GM18907 (cell line): Measurements from ENCODE around the gene SUN2.

Source experiments
- ATAC-seq: cut with Tn5 transposase; IDR thresholded peaks from one replicate; pipeline ENCODE4 v1.9.1; 2021; ENCODE audit warnings: mild to moderate bottlenecking, moderate library complexity; ENCODE audit not compliant: unreplicated experiment

The SUN2 gene

DNA sequence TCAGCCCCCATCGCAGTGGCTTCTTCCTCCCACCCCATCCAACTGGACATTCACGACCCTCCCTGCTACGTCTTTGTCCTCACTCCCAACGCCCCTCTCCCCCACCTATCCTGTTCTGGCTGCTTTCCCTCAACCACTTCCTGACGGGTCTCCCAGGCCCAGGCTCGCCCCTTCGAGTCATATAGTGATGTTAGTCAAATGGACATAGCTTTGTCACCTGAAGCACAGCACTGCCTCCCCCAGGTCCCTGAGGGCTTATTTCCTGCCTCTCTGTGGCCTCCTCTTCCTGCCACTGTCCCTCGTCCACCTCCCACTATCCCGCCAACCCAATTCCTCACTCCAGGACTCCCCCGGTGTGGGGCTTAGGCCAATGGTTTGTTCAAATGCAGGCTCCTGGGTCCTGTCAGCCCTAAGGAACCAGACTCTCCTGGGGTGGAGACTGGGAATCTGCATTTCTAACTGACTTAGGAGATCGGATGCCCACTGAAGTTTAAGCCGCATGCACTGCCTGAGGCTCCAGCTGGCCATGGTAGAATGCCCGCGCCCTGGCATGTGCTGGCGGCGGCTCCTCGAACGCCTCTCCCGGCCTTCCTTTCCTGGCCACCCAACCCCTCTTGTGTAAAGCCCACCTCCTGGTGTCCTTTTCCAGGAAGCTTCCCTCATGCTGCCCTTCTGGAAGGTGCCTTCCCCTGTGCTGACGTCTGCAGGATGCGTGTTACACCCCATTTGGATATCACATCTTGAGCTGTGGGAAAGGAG lies 18.3 kb downstream of the SUN2 start:
- ATAC-seq, result no peak

DNA sequence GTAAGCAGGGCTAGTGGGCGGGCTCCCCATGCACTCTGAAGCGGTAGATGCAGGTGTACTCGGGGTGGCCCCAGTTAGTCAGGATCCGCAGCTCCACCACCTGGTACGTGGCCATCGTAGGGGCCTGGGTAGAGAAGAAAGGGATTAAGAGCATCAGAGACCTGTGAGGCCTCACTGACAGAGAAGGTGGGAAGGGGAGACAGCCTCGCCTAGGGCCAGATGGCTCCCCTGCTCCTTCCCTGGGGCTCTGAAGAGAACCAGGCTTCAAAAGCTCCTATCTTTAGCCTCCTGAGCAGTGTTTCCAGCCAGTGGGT lies 19.6 kb downstream of the SUN2 start:
- ATAC-seq, result no peak

DNA sequence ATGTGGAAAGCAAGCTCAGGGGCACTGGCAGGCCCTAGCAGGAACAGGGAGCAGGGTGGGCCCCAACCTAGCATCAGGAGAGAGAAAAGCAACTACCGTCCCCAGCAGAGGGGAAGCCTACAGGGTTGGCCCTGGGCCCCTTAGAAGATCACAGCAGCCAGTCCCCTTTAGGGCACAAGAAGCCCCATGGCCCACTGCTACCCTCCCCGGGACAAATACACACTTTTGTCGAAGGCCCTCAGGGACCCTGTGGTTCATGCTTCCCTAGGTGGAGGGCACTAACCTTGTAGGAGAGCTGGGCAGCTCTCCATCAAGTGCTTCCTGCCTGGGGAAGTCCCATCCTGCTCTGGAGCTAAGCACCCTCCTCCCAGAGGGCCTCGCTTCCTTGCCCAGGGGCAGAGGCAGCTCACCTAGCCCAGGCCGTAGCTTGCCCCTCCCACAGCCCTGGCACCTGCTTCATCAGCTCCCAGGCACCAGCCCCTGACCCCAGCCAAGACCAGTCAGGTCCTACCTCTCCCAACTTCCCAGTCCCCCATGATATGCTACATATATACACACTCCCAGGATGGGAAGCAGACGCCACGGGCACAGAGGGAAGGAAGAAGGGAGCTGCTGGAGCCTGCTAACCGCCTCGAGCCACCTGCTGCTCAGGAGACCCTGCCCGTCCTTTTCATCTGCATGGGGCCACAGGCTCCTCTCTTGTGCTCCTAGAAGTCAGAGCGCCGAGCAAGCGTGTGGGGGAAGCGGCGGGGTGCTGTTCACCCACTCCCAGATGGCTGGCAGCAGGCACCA lies 20.1 kb downstream of the SUN2 start:
- no peak for ATAC-seq

DNA sequence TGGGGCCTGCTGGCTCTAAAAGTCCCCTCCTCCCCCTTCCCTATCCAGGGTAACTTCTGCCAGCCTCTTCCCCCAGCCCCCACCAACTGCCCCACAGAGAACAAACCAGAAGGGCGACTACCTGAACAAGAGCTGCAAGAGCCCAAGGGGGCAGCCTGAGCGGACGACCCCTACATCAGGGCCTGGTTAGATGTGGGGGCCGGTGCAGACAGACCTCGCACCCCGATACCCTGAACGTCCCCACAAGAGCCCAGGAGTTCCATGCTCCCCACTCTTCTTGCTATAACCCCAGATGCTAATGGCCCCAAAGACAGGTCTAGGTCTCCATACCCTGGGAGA lies 20.7 kb downstream of the SUN2 start:
- ATAC-seq, result no peak

DNA sequence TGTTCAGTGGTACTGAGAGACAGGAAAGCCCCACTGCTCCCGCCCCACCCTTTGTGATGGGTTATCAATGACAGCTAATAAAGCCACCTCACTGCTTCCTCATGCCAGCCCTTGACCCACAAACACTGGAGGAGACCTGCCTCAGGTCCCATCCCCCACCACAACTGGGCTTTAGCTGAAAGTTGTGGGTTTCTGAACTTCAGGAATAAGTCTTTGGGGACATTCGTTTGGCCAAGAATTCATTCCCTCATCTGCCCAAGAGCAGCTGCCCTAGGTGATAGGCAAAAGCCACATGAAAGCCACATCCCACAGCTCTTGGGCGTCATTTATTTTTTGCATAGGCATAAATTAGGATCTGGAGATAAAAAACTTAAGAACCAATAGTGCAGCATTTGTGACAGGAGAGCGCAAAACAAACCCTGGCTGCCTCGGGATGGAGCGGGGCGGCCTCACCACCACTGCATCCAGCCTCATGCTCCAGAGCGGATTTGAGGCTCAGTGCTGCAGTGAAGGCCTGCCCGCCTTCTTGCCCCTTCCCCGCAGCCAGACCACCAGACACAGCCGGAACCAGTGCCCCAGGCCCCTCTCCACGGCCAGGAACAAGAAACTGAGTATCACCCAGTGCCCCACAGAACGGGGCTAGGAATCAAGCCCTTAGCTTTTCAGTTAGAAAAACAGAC lies 21.2 kb downstream of the SUN2 start:
- ATAC-seq, result no peak

DNA sequence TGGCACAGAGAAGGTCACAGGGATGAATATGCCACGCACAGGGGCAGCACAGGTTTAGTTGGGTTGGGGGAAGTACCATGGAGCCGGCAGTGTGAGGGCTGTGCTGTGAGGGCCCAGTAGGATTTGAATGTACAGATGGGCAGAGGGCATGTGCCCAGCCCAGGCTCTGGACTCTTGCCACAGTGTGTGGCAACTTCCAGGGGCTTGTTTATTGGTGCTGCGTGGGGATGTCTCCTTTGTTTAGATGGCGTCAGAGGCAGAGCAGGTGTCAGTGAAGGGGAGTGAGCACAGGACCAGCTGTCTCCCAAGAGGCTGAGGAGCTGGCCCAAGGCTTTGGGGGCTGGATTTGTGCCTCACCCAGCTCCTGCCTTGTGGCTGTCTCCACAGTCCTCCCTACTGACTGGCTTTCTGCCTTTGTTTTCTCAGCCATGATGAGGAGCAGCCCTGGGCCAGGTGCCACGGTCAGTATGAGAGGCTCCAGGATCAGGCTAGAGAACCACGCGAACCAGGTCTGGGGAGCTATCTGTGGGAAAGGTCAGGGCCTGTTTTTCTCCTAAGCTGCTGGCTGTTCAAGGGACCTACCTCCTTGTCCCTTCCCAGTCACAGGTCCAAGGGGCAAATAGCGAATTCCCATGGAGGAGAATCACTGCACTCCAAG lies 21.9 kb downstream of the SUN2 start:
- ATAC-seq, result no peak

DNA sequence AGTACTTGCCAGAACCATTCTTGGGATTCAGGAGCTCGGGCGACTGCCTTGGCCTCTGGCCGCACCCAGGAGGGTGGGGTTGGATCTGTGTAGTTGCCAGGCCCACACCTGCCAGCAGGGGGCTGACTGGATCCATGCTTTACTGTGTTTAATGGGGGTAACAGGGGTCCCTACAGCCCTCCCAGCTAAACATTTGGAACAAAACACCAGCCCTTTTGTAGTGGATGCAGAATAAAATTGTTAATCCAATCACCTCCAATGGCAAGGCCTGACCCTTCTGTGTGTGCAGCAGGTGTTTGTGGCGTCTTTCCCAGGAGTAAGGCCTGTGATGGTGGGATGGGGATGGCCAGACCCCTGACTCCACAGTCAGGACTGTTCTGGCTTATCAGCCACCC lies 22.5 kb downstream of the SUN2 start:
- no peak for ATAC-seq

DNA sequence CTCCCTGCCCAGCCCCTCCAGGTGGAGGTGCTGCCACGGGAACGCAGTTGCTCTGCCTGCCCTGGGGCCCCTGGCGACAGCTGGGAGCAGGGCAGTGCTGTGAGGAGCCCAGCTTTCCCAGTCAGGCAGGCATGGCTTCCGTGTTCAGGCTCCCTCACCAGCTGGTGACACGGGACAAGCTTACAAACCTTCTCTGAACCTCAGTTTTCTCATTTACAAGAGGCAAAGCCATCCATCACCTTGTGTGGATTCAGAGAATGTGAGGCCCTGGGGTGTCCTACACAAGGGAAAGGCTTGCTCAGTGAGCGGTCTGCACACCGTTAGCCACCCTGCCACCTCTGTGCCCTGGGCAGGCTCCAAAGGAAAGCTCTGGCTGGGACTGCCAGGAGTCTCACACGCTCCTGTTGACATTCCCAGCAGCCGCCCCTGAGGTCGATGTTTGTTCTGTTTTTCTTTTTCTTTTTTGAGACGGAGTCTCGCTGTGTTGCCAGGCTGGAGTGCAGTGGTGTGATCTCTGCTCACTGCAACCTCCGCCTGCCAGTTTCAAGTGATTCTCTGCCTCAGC lies 23.5 kb downstream of the SUN2 start:
- no peak for ATAC-seq

DNA sequence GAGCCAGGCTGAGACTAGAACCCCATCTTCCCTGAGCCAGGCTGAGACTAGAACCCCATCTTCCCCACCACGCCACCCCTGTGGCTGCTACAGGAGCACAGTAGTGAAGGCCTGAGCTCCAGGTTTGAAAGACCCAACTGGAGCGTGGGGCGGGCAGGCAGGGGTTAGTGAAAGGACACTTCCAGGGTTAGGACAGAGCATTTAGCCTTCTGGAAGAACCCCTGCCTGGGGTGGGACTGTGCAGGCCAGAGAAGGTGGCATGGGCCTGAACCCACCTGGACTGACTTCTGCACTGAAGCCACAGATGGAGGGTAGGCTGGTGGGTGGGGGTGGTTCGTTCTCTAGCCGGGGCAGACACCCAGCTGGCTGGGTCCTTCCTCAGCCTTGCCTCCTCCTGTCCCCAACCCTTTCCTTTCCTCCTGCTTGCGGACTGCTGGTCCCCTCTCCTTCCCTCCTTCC lies 24.1 kb downstream of the SUN2 start:
- ATAC-seq, result no peak

DNA sequence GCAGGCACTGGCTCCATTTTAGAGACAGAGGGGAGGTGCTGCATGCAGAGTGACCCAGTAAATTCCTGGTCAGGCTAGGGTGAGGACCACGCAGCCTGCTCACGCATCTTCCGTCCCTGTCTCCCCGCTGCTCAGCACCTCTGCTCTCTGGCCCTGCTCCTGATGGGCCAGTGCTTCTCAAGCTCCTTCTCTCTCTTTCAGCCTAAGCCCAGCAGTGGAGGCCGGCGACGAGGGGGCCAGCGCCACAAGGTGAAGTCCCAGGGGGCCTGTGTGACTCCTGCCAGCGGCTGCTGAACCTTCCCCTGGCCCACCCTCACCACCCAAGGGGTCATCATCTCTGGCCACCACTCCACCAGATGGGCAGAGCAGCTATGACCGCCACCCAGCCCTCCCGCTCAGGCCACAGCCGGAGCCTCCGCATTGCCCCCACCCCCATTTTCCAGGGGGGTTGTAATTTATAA lies 25.4 kb downstream of the SUN2 start:
- no peak for ATAC-seq

DNA sequence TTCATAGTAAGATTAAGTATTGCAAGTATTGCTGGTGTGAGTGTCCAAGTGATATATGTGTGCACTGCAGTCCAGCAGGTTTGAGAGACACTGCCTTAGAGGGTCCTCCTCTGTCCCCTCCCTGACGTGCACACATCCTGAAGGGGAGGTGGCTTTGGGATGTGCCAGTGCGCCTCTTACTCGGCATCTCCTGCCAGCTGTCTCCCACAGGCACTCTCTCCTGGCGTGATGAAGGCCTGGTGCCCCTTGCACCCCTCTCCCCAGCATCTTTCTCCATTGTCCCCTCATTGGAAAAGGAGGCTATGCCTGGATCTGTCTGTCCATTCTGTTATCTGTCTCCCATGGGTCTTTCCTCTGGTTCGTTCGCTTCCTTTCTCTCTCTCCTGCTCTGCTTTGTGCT lies 25.9 kb downstream of the SUN2 start:
- no peak for ATAC-seq

DNA sequence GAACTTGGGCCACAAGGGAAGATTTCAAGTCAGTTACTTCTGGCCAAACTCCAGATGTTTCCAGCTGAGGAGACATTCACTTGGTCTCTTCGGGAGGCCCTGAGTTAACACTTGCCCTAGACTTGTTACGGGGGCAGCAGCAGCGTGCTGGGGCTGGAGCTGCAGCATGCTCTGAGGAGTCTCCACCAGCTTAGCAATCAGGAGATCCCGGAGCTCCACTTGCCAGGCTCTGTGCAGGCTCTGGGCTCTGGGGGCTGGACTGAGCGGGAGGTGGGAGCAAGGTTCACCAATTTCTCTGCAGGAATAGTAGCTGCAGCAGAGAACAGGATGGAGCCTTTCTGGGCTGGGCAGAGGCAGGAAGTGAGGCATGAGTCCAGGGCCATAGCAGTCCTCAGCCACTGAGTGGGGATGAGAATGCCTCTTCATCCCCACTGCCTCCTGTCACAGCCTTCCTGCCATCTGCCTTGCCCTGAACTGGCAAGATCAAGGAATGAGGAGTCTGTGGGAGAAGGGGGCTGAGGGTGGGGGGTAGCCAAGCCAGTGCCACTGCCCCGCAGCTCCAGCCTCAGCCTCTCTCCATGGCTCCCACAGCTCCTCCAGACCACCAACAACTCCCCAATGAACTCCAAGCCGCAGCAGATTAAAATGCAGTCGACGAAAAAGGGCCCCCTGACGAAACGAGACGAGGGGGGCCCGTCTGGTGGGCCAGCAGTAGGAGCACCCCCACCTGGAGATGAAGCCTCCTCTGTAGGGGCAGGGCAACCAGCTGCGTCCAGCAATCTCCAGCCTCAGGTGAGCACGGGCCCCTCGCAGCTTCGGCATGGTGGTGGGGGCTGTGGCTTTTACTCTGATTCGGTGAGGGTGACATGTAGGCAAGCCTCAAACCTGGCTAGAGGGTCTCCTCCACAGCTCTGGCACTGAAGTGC lies 26.7 kb downstream of the SUN2 start:
- no peak for ATAC-seq

DNA sequence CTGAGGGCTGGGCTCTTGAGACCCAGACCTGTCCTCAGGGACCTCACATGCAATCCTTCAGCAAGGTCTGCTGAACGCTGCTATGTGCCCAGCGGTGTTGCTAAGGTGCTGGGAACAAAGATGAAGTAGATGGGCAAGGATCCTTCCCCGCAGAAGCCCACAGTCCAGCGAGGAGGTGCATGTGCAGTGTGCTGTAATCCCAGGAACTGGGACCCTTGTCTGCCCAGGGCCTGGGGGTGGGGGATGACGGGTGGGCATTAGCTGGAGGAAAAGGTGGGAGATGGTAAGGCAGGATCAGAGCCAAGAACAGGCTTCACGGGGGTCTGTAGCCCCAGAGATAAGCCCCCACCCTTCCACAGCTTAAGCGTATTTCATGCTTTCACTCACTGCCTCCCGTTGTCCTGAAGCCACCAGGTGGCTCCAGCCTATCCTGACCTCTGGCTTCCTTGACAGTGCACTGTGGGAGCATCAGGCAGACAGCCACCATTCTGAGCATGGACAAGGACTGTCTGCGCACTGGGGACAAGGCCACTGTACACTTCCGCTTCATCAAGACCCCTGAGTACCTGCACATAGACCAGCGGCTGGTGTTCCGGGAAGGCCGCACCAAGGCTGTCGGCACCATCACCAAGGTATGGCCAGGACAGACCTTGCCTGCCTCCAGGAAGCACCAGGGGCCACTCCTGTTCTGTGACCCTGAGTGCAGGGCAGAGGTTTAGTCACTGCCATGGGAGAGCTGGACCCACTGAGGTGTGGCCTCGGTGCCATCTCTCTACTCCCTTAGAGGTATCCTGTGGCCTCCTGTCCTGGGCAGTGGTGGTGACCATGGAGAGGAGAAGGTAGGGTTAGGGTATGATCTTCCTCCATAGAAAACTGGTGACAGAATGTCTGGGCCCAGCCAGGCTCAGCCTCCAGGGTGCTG lies 28.0 kb downstream of the SUN2 start:
- no peak for ATAC-seq

DNA sequence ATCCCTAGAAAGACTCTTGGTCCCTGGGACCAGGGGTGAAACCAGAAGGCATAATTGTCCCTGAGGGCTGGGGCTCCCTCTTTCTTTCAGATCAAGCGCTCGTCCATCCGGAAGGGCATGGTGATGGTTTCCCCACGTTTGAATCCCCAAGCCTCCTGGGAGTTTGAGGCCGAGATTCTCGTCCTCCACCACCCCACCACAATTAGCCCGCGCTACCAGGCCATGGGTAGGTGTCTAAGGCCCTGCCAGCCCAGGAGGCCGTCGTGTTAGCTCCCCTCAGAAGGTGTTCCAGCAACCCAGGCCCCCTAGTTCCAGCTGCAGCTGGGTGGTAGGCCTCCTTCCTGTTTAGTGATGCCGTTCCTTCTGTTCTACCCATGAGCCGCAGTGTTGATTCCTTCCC lies 28.7 kb downstream of the SUN2 start:
- no peak for ATAC-seq

DNA sequence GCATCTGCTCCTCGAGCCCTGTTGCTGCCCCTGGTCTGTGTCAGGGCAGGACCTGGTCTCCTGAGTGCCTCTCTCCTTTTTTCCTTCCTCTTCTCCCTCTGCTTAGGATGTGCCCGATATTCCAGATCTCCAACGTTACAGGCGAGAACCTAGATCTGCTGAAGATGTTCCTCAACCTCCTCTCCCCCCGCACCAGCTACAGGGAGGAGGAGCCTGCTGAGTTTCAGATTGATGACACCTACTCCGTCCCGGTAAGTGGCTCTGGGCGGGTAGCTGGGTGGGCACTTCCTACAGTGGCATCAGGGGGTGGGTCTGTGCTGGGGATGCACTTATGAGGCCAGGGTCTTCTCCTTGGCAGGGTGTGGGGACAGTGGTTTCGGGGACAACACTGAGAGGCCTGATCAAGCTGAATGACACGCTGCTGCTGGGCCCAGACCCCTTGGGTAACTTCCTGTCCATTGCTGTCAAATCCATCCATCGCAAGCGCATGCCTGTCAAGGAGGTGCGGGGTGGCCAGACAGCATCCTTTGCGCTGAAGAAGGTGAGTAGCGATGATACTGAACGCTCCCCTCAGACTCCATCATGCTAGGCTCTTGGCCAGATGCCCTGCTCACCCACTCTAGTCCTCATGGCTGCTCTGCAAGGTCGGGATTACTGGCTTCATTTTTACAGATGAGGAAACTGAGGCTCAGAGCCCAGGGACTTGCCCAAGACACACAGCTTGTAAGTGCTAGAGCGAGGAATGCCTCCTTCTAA lies 29.7 kb downstream of the SUN2 start:
- no peak for ATAC-seq

DNA sequence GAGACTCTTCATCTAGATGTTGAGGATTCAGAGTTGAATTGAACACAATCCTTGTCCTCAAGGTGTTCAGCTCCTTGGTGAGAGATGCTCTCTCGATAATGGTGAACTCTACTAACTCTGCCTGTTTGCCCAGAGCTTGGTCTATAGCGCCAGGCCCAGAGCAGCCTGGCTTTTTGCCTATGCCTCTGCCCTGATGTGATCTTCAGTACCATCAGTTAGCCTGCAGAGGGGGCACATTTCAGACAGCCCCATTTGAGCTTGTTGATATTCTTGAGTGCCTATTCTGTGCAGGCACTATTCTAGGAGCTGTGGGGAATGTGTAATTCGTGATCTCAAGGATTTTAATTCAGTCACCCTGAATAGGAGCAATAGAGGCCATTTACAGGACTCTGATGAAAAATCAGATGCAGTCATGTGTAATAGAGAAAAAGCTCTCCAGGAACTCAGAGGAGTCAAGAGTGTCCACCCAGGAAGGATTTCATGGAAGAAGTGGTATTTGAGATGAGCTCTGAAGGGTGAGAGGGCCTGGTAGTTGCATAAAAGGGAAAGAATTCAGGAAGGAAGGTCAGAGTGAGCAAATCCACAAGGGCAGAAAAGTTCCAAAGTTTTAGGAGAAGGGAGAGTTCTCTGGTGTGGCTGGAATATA lies 30.7 kb downstream of the SUN2 start:
- no peak for ATAC-seq

DNA sequence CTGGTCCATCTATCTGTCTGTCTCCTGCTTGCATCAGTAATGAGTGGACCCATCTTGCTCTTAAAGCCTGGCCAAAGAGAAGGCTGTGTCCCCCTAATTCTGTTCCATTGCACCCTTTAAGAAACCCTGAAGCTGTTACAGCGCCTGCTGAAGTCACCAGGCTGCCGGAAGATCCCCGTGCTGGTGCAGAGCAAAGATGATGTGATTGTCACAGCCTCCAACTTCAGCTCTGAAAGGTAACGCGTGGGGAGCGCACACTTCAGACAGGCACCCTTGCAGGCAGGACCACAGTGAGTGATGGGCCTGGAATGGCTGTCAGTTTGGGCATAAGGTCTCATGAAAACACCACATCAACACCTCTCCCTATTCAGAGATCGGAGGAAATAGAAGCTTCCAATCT lies 31.6 kb downstream of the SUN2 start:
- no peak for ATAC-seq

DNA sequence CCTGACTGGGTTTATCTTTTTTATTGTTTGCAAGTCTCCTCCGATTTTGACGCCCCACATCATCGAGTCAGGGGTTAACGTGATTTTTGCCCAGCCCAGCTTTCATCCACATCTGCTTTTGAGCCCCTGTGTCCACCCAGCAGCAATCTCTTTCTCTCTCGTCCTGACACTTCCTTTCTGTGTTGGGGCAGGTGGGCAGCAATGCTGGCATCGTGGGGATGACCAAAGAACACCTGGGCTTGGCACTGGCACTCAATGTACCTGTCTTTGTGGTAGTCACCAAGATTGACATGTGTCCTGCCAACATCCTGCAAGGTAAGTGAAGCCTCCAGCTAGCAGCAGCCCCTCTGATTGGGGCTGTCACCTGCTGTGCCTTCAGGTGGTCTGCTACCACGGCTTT lies 34.2 kb downstream of the SUN2 start:
- no peak for ATAC-seq
